Measurements from ENCODE around the gene ADAMTS19.
A peak's percentile ranks its signal among the peaks of the same experiment; 100 is the strongest.

The ADAMTS19 gene

GRCh38 chr5:129748913-129749880 is 289.1 kb downstream of the ADAMTS19 start:
- FAIRE-seq (no peak), DNase-seq (ENCODE audit: insufficient read length, low spot score) (no peak)

- DNase-seq (ENCODE audit: insufficient read length, low spot score) (no peak), FAIRE-seq (no peak)
These were observed 300.7 kb downstream of the ADAMTS19 start for GRCh38 chr5:129760636-129761325.

DNA sequence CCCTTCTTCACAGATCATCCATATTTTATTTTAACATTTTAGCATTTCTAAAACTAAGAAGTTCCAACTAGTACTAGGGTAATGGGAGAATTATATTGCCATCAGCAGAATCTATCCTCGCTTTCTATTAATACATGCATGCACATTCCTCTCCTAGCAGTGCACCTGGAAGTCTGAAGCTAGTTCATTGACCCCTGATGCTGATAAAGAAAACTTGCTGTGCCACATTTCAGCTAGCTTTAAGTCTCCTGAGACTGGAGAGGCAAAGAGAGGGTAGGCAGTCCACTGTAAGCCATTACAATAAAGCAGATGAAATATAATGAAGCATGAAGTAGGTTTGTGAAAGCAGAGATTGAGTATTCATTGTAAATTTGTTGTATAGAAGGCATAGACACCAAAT is 303.6 kb downstream of the ADAMTS19 start:
- FAIRE-seq (no peak), DNase-seq (ENCODE audit: insufficient read length, low spot score) (no peak)

DNA sequence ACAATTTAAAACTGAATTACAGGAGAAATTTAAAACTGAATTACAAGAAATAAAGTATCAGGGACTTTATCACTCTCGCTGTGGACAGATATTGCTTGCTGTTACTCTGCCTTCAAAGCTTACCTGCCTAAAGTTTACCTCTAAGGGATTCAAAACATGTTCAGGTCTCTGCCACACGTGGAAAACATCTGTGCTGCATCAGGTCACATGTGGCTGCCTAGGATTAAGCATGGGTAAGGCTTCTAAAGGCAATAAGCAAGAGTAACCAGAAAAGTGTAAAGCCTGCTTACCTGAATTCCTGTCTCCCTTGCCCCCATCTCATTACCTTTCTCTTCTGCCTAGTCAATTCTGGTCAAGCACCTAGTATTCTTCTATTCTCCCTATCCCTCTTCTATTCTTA is 306.7 kb downstream of the ADAMTS19 start:
- no peak for DNase-seq (ENCODE audit: insufficient read length, low spot score)
- FAIRE-seq, result no peak

DNA sequence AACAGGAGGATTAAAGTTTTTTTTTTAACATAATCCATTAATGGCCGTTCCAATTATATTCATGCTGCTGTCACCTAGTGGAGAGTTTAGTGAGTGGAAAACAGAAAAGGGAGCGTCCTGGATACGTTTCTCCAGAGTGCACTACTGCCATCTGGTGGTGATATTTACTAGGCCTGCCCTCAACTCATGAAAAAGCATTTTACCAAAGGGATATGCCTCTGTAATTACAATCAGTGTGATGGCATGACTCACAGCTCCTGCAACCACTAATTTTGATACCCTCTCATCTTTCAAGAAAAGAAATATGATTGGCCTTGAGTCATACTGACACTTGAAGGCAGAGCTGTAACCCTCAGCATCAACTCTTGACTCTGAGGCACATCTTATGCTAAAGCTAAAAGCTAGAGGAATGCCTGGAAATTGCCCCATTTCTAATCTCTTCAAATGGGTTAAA is 307.9 kb downstream of the ADAMTS19 start:
- DNase-seq (ENCODE audit: insufficient read length, low spot score) (peak; percentile 62), FAIRE-seq (no peak)

- DNase-seq (ENCODE audit: insufficient read length, low spot score), result no peak
- no peak for FAIRE-seq
These were observed 308.6 kb downstream of the ADAMTS19 start for GRCh38 chr5:129768735-129769134.

GRCh38 chr5:129770024-129770820 is 310.1 kb downstream of the ADAMTS19 start:
- FAIRE-seq (no peak), DNase-seq (ENCODE audit: insufficient read length, low spot score) (no peak)

- FAIRE-seq (no peak), DNase-seq (ENCODE audit: insufficient read length, low spot score) (peak; percentile 27)
These were observed 311.1 kb downstream of the ADAMTS19 start for GRCh38 chr5:129771058-129771838.

DNA sequence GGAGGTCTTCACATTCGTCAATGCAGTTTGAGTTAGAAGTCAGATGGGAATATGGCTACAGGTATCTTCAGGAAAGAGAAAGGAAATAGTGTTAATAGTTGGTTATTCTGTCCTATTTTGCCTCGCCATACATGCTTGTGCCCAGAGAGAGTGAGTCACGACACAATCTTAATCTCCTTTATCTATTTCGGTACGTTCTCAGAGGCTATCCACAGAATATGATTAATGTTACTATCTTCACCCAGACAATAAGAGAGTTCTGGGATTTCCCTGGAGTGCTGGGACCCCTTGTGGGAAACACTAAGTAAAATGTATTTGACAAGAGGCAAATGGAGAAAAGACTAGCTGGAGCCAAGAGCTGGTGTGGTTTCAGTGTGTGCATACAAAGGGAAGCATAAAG is 313.3 kb downstream of the ADAMTS19 start:
- no peak for FAIRE-seq
- DNase-seq (ENCODE audit: insufficient read length, low spot score), result no peak

DNA sequence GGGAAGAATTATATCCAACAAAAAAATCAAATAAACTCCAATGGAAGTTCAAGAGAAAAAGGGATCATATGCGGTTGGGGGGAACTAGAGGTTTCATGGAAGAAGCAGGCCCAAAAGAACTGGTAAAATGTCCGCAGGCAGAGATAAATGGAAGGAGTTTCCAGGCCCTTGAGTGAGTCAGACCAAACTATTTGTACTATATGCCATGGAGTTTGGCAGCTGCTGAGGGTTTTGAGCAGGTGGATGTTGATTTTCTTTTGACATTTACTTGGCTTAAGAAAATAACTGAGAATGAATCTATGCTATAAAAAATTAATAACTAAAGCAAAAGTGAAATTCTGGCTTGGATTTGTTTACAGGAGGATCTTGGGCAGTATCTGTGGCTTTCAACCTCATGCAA is 321.5 kb downstream of the ADAMTS19 start:
- DNase-seq (ENCODE audit: insufficient read length, low spot score) (no peak), FAIRE-seq (no peak)
